GM21619 (cell line): ENCODE measurements around the gene ADCY3.

Experiments
- ATAC-seq: cut with Tn5 transposase; IDR thresholded peaks from one replicate; pipeline ENCODE4 v1.9.1; 2021; ENCODE audit not compliant: unreplicated experiment

The ADCY3 gene

DNA sequence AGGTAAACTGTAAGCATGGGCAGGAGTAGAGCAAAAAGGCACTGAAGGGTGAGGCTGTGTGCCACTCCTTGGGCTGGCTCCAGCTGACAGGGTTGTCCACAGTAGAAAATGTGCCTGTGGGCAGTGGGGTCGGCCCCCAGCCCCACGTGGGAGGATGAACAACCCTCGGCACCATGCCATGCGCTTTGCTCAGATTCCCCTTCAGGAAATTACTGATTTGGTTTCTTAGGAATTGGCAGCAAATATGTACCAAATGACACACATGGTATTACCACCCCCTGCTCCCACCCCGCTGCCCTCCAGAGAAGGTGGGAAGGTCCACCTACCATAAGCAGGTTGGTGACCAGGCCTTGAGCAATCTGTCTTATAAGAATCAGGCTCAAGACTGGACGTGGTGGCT is 13.6 kb downstream of the ADCY3 start:
- ATAC-seq: no peak

DNA sequence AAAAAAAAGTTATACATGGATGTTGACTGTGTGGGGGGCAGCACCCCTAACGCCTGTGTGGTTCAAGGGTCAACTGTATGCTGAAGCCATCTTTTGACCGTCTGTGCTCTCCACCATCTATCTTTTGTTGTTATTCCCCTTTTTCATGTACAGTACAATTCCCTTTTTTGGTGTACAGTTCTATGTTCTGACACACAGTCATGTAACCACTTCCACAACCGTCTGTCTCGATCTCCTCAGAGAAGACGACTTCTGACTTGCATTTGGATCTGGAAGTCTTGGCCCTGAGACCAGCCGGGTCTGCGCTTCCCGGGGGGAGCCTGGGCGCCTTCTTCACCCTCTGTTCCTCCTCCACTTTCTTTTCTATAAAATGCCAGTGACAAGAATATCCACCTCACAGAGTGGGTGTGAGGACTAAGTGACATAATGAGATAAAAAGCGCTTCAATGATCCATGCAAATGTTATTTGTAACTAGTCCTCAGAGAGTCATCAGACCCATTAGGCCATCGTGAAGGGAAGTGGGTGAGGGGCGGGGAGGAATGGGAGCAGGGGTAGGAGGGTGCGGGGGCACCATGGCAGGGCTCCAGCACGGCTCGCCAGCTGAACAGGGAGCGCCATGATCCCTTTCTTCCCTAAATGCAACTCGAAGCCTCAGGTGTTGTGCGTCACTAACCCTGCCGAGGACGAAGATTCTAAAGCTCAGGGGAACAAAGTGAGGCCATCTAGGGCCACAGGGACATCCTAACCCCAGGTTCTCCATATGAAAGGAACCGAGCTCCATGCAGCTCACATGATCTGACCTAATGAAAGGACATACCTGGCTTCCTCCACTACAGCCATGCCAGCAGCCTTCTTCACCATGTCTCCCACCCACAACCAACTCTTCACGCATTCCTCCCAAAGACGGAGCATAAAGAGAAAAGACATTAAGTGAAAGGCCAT is 16.6 kb downstream of the ADCY3 start:
- no peak for ATAC-seq

DNA sequence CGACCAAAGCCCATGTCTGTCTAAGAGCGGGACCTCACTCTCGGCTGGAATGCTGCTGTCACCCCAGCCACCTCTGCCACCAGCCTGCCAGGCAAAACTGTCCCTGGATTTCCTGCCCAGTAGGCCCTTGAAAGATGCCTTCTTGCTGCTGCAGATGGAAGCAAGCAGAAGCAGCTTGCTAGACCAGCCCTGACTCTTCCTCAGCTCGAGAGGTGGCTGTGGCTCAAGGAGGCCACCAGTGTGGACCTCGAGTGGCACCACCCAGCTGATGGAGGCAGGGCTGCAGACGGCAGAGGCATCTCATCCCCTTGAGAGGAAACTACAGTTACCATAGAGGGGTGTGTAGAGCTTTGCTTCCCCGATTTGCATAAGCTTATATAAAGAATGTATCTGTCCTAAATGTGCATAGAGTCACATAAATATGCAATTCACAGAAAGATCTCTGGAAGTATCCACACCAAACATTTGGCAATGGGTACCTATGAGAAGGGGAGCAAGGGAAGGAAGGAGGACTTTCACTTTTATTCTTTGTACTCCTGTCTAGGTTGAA is 20.6 kb downstream of the ADCY3 start:
- no peak for ATAC-seq

DNA sequence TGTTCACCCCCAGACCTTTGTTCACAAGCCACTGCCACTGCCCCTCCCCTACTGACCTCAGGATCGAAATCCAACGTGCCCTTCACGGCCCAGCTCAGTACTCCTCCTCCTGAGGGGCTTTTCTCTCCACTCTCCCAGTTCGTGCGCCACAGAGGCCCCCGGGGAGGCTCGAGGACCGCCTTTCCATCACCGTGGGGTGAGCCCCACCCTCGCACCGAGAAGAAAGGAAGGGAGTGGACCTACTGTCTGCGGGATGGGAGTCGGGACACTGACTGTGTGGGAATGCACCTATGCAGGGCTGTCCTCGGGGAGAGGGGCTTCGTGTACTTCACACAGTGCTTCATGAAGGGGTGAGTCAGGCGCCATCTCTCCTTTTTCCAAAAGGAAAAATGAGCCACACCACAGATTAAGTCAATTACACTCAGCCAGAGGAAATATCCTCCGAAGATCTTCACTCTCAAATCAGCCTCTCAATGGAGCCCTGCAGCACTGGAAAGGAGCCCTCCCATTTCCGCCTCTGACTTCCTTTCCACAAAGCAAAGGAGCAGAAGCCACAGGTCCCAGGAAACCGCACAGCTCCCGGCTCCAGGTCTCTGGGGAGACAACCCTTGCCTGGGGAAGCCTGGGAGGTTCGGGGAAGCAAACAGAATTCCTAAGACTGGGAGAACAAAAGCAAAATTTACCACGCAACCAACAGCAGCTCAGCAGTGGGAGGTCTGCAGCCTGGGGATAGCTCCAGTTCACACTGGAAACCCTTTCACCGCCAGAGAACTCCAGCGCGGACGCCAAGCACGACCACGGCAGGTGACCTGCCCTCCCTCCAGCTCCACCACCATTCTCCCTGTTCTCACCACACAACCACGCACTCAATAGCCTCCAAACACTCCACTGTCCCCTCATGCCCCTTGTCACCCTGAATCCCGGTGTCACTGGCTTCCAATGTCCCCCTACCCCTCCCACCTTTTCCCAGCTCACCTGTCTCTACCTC is 21.6 kb downstream of the ADCY3 start:
- ATAC-seq: no peak

DNA sequence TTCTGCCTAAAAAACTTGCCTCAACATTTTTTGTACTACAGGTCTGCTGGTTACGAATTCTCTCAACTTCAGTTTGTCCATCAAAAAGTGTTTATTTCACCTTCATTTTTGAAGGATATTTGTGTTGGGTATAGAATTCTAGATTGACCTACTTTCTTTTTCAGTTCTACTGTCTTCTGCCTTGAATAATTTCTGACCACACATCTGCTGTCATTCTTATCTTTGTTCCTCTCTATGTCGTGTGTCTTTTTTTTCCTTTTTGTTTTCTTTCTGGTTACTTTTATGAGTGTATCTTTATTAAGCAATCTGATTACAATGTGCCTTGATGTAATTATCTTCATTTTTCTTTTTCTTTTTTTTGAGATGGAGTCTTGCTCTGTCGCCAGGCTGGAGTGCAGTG is 25.3 kb downstream of the ADCY3 start:
- ATAC-seq: no peak

DNA sequence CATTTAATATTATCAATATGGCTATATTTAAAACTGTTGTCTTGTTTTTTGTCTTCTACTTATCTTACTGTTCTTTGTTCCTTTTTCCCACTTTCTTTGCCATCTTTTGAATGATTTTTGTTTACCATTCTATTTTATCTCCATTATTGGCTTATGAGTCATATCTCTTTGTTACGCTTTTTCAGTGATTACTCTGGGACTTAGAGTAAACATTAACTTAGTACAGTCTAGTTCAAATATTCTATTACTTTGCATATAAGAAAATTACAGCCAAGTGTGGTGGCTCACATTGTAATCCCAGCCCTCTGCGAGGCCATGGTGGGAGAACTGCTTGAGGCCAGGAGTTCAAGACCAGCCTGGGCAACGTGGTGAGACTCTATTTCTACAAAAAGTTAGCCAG is 26.1 kb downstream of the ADCY3 start:
- no peak for ATAC-seq

DNA sequence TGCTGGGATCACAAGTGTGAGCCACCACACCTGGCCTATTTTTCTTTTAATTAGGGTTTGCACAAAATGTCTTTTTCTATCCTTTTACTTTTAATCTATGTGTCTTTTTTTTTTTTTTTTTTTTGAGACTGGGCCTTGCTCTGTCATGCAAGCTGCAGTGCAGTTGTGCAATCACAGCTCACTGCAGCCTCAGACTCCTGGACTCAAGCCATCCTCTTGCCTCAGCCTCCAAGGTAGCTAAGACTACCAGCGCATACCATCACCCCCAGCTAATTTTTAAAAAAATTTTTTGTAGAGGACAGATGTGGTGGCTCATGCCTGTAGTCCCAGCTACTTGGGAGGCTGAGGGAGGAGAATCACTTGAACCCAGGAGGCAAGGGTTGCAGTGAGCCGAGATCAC is 27.1 kb downstream of the ADCY3 start:
- ATAC-seq: no peak

DNA sequence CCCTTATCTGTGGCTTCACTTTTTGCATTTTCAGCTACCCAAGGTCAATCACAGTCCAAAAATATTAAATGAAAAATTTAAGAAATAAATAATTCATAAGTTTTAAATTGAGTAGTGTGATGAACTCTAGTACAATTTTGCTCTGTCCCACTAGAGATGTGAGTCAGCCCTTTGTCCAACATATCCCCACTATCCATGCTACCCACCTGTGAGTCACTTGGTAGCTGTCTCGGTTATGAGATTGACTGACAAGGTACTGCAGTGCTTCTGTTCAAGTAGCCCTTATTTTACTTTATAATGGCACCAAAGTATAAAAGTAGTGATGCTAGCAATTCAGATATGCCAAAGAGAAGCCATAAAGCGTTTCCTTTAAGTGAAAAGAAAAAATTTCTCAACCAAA is 28.8 kb downstream of the ADCY3 start:
- ATAC-seq: no peak

DNA sequence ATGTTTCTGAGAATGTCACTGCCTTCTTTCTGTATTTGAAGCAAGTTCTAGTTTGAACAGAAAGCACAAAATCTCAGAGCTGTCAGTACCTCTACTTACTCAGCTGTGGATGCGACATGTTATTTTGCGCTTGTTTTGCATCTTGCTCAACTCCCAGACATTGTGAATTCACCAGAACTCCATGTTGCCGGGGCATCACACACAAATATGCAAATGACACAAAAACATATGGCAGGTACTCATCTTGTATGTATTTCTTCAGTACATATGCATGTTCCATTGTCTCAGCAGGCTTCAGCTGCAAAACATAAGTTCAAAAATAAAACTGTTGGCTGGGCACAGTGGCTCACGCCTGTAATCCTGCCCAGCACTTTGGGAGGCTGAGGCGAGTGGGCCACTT is 30.8 kb downstream of the ADCY3 start:
- no peak for ATAC-seq

DNA sequence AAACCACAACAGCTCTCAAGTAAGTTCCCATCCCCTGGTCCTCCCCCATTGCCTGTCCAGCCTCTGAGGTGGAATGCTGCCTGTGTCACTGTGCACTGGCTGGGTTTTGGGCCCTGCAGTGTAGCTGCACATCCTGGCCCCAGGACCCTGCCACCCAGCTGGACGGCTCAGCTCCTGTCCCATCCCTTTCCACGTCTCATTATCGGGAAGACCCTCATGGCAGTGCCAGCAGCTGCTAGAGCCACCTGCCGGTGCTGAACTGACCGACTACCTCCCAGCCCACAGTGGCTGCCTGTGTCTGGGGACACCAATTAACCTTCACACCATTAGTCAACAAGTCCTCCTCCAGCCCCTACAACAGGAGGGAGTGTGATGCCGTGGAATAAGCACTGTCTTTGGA is 31.9 kb downstream of the ADCY3 start:
- ATAC-seq: no peak

DNA sequence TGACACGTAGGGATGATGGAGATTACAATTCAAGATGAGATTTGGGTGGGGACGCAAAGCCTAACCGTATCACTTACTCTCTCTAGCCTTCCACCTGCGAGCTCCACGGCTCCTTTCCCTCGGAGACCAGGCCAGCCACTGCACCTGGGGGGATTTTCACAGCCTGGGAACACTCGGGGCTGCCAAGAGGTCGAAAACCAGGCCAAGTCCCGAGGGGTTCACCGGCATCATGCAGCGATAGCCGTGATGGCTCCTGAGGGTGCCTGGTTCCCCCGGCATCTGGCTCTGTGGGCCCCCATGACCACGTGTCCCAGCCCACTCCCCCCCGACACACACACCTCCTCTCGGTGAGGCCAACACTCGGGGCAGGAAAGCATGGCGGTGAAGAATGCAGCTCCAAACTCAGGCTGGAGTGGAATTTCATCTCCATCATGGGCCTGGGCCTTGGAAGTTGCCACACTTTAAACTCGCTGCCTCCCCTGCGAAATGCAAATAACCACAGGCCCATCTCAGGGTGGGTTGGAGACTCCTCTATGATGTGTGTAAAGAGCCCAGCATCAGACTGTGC is 32.6 kb downstream of the ADCY3 start:
- ATAC-seq: no peak

DNA sequence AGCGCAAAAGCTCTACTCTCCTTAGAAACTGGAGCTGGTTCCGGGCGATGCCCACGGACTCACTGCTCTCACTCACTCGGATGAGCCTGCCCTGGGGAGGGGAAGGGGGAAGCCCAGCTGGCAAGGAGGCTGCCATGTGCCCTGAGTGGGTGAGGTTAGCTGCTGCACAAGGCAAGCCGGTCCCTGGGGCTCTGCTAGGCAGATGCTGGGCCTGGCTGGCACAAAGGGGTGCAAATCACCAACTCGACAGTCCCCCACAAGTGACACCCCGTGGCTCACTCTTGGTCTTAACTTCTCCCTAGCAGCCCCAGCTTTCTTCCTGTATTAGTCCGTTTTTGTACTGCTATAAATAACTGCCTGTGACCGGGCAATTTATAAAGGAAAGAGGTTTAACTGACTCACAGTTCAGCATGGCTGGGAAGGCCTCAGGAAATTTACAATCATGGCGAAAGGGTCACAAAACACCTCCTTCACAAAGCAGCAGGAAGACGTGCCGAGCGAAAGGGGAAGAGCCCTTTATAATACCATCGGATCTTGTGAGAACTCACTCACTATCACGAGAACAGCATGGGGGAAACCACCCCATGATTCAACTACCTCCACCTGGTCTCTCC is 33.2 kb downstream of the ADCY3 start:
- no peak for ATAC-seq

DNA sequence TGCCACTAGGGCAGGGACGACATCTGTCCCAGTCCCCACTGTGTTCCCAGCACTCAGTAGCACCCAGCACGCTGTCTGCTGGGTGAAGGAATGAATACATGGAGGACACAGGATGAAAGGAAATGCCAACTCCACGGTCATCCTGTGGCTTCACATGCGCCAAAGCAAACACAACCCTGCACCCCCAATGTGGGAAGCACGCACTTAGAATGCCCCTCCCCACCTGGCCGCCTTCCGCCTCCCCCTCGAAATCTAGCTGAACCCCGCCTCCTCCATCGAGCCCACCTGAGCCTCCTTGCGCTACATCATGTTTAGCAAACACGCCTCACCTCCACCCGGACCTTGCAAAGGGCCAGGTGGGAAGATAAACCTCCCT is 33.9 kb downstream of the ADCY3 start:
- no peak for ATAC-seq

DNA sequence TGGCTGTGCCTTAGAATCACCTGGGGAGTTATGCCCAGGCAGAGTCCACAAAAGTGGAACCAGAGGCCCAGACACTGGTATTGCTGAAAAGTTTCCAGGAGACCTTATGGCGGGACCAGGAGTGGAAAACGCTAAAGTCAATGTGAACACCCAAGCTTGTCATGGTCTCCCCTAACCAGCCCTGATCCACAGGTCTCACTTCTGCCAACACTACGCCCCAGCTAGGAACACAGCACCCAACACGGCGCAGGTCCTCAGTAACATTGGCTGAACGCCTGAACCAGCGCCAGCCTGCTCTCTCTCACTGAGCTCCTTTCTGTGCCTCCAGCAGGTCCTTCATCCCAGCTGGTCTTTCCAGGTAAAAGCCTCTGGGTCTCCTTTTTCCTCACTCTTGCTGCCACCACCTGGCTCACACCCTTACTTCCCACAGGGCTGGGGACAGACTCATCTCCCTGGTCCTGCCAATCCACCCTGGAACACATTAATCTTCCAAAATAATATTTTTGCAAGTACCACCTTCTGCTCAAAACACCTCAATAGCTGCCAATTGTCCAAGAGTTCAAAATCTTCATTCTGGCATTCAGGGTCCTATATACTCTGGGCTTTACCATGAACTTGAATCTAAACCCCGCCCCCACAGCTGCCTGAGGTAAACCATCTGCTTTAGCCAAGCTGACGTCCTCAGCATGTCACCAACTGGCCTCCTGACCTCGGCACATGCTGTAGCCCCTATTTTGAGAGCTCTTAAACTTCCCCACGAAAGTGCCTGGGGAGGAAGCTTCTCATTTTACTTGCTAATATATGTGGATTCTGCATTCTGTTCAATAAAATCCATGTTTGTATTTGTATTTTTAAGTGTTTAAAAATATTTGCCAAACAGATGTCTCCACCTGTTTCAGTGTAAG is 34.6 kb downstream of the ADCY3 start:
- no peak for ATAC-seq

DNA sequence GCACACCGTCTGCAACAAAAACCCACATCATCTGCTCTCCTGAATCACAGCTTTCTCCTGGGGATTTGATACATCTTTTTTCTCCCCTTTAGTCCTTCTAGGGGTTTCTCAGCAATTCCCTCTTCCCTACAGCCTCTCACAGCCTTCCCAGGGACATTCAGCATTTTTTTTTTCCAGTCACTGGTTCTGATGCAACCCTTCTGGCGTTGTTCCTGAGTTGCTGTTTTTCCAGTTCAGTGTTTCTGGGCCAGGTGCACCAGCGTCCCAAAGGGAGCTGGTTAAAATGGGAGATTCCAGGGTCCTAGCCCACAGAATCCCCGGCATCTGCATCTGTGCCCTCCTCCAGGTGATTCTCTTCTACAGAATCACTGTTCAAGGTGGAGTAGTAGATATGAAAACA is 36.1 kb downstream of the ADCY3 start:
- ATAC-seq: no peak

DNA sequence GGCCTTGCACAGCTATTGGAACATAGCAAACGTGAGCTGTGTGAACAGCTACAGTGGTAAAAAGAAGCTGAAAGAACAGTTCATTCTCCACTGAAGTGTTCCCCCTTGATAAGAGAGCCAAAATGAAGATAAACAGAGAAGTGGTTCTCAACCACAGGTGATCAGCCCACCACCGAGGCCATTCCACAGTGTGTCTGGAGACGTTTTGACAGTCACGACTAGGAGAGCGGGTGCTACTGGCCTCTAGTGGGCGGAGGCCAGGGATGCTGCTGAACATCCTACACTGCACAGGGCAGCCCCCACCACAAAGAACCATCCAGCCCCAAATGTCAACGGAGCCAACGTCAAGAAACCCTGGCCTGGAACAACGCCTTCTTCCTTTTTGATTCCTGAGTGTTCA is 38.4 kb downstream of the ADCY3 start:
- no peak for ATAC-seq

DNA sequence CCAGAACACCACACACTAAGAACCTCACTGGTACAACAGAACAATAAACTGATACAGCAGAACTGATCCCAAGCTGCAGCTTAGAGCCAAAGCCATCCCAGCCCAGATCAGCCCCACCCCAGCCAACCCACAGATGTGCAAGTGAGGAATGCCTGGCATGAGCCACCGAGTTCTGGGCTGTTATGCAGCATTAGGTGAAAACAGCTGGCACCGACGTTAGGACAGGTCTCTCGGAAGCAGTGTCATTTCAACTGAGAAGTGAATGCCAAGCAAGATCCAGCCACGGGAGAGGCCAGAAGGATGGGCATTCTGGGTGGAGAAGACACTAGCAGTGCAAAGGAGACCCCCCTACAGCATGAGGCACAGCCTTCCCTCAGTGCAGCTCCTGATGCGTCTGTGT is 38.9 kb downstream of the ADCY3 start:
- ATAC-seq: no peak

DNA sequence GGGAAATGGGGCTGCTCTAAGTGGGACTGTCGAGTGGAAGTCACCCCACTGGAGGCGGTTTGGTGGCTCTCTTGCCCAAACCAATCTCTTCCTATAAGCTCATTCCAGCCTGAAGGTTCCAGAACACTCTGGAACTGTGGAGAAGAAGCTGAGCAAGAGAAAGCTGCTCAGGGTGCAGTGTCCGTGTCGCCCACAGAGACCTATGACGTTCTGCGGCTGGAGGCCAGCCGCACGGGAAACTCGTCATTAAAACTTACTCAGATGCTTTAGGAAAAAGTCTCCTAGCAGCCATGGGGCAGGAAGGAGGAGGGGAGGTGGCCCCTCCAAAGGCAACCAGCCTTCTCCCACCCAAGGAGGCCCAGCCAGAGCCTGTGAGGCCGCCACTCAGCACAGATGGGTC is 41.7 kb downstream of the ADCY3 start:
- no peak for ATAC-seq

DNA sequence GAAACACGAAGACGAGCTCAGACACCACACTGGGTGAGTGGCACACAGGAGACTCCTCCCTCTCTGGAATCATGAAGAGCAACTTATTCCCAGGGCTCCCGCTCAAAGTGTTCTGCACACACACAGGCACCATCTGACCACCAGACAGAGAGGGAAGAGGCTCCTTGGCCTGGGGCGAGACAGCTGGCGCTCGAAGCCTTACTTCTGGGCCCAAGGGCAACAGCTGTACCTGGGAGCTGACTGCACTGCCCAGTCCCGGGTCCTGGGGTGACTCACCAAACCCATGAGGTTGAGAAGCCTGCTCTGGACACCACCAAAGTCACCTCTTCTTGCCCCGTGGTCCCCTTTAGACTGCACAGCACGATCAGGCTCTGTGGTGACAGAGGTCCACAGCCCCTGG is 42.4 kb downstream of the ADCY3 start:
- no peak for ATAC-seq

DNA sequence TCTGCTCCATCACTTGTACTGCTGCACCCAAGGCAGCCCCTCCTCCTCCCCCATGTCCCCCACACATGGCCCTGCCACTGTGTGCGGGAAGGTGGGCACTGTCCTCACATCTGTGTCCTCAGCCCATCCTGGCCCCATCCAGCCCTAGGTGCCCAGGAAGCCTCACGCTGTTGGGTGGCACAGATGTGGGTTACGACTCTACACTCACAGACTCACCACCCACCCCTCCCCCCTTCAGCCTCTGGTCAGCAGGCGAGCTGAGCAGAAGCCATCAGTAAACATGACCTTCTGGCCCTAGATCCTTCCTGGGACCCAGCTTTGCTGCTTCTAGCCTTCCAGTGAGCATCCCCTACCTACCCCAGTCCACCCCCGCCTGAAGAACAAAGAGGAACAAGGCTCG is 43.0 kb downstream of the ADCY3 start:
- ATAC-seq: no peak
